ENCODE measurements around the gene GABPB2.

GABPB2 gene

GRCh38 chr1:151143986-151144385 is 73.4 kb downstream of the GABPB2 start:
- H3K4me3 ChIP-seq (ENCODE audit: low read depth, low read length), result no peak overlapping the region
- peaks cover 14% of the 10 kb centered on the region for H3K27me3 ChIP-seq (ENCODE audit: insufficient read depth, low read length)
- H3K79me2 ChIP-seq (ENCODE audit: control insufficient read depth, insufficient read depth, low read length, unreplicated experiment), result no peaks in the 10 kb centered on the region
- H3K4me1 ChIP-seq (ENCODE audit: control insufficient read depth, insufficient read depth, low read length, unreplicated experiment), result peaks cover 8% of the 10 kb centered on the region
- H2AFZ ChIP-seq (ENCODE audit: low read length, unreplicated experiment), result no peak overlapping the region
- H3K36me3 ChIP-seq (ENCODE audit: insufficient read depth, low read length), result no peaks in the 10 kb centered on the region
- no peak overlapping the region for H3K27ac ChIP-seq (ENCODE audit: low read depth, low read length)

GRCh38 chr1:151144474-151145303 is 74.1 kb downstream of the GABPB2 start:
- no peak overlapping the region for H3K27ac ChIP-seq (ENCODE audit: low read depth, low read length)
- H3K27me3 ChIP-seq (ENCODE audit: insufficient read depth, low read length), result peaks cover 14% of the 10 kb centered on the region
- H2AFZ ChIP-seq (ENCODE audit: low read length, unreplicated experiment), result no peak overlapping the region
- no peaks in the 10 kb centered on the region for H3K36me3 ChIP-seq (ENCODE audit: insufficient read depth, low read length)
- peaks cover 8% of the 10 kb centered on the region for H3K4me1 ChIP-seq (ENCODE audit: control insufficient read depth, insufficient read depth, low read length, unreplicated experiment)
- H3K79me2 ChIP-seq (ENCODE audit: control insufficient read depth, insufficient read depth, low read length, unreplicated experiment), result no peaks in the 10 kb centered on the region
- no peak overlapping the region for H3K4me3 ChIP-seq (ENCODE audit: low read depth, low read length)

- Histone ChIP-seq H3K36me3 (ENCODE audit: insufficient read depth, low read length) (no peaks in the 10 kb centered on the region), H3K4me3 (ENCODE audit: low read depth, low read length) (peak overlapping the region; percentile 82), H3K79me2 (ENCODE audit: control insufficient read depth, insufficient read depth, low read length, unreplicated experiment) (no peaks in the 10 kb centered on the region), H3K27me3 (ENCODE audit: insufficient read depth, low read length) (peaks cover 14% of the 10 kb centered on the region), H3K4me1 (ENCODE audit: control insufficient read depth, insufficient read depth, low read length, unreplicated experiment) (peaks cover 8% of the 10 kb centered on the region), H3K27ac (ENCODE audit: low read depth, low read length) (no peak overlapping the region), H2AFZ (ENCODE audit: low read length, unreplicated experiment) (peak overlapping the region; percentile 42)
Measured at GRCh38 chr1:151145304-151146071, 74.9 kb downstream of the GABPB2 start.

- Histone ChIP-seq H2AFZ (ENCODE audit: low read length, unreplicated experiment) (peak overlapping the region; percentile 42), H3K36me3 (ENCODE audit: insufficient read depth, low read length) (no peaks in the 10 kb centered on the region), H3K27me3 (ENCODE audit: insufficient read depth, low read length) (peaks cover 14% of the 10 kb centered on the region), H3K79me2 (ENCODE audit: control insufficient read depth, insufficient read depth, low read length, unreplicated experiment) (no peaks in the 10 kb centered on the region), H3K27ac (ENCODE audit: low read depth, low read length) (no peak overlapping the region), H3K4me3 (ENCODE audit: low read depth, low read length) (peak overlapping the region; percentile 82), H3K4me1 (ENCODE audit: control insufficient read depth, insufficient read depth, low read length, unreplicated experiment) (peaks cover 8% of the 10 kb centered on the region)
Measured at GRCh38 chr1:151146072-151146411, 75.5 kb downstream of the GABPB2 start.

- Histone ChIP-seq H3K27ac (ENCODE audit: low read depth, low read length) (no peak within 1 kb of the TSS), H3K36me3 (ENCODE audit: insufficient read depth, low read length) (no peaks in the 10 kb centered on the region), H3K27me3 (ENCODE audit: insufficient read depth, low read length) (peaks cover 14% of the 10 kb centered on the region), H3K4me3 (ENCODE audit: low read depth, low read length) (peak within 1 kb of the TSS; percentile 82), H3K4me1 (ENCODE audit: control insufficient read depth, insufficient read depth, low read length, unreplicated experiment) (peaks cover 8% of the 10 kb centered on the region), H2AFZ (ENCODE audit: low read length, unreplicated experiment) (peak within 1 kb of the TSS; percentile 65), H3K79me2 (ENCODE audit: control insufficient read depth, insufficient read depth, low read length, unreplicated experiment) (no peaks in the 10 kb centered on the region)
Measured at GRCh38 chr1:151146412-151147131, 76.0 kb downstream of the GABPB2 start, which contains the start of gene SEMA6C. Gene SEMA6C, minus strand, starts transcription at chr1:151146631. Its CDS starts 4,010 bp downstream, at chr1:151142621.

- Histone ChIP-seq H2AFZ (ENCODE audit: low read length, unreplicated experiment) (peak overlapping the region; percentile 65), H3K27ac (ENCODE audit: low read depth, low read length) (no peak overlapping the region), H3K4me1 (ENCODE audit: control insufficient read depth, insufficient read depth, low read length, unreplicated experiment) (peaks cover 8% of the 10 kb centered on the region), H3K4me3 (ENCODE audit: low read depth, low read length) (peak overlapping the region; percentile 82), H3K79me2 (ENCODE audit: control insufficient read depth, insufficient read depth, low read length, unreplicated experiment) (no peaks in the 10 kb centered on the region), H3K27me3 (ENCODE audit: insufficient read depth, low read length) (peaks cover 14% of the 10 kb centered on the region), H3K36me3 (ENCODE audit: insufficient read depth, low read length) (no peaks in the 10 kb centered on the region)
Measured at GRCh38 chr1:151147132-151147503, 76.6 kb downstream of the GABPB2 start.

GRCh38 chr1:151147665-151148064 is 77.1 kb downstream of the GABPB2 start:
- H3K79me2 ChIP-seq (ENCODE audit: control insufficient read depth, insufficient read depth, low read length, unreplicated experiment), result no peaks in the 10 kb centered on the region
- H3K36me3 ChIP-seq (ENCODE audit: insufficient read depth, low read length), result no peaks in the 10 kb centered on the region
- H3K4me1 ChIP-seq (ENCODE audit: control insufficient read depth, insufficient read depth, low read length, unreplicated experiment), result peaks cover 8% of the 10 kb centered on the region
- H3K27ac ChIP-seq (ENCODE audit: low read depth, low read length), result no peak overlapping the region
- no peak overlapping the region for H2AFZ ChIP-seq (ENCODE audit: low read length, unreplicated experiment)
- H3K27me3 ChIP-seq (ENCODE audit: insufficient read depth, low read length), result peaks cover 14% of the 10 kb centered on the region
- H3K4me3 ChIP-seq (ENCODE audit: low read depth, low read length), result no peak overlapping the region

GRCh38 chr1:151156515-151156819 is 85.9 kb downstream of the GABPB2 start, which contains the start of gene TNFAIP8L2:
Gene TNFAIP8L2, plus strand, starts transcription at chr1:151156649. Its CDS starts 2,049 bp downstream, at chr1:151158698.
- H3K4me1 ChIP-seq (ENCODE audit: control insufficient read depth, insufficient read depth, low read length, unreplicated experiment), result no peaks in the 10 kb centered on the region
- no peak within 1 kb of the TSS for H3K27ac ChIP-seq (ENCODE audit: low read depth, low read length)
- no peak within 1 kb of the TSS for H3K4me3 ChIP-seq (ENCODE audit: low read depth, low read length)
- no peaks in the 10 kb centered on the region for H3K79me2 ChIP-seq (ENCODE audit: control insufficient read depth, insufficient read depth, low read length, unreplicated experiment)
- H2AFZ ChIP-seq (ENCODE audit: low read length, unreplicated experiment), result no peak within 1 kb of the TSS
- peaks cover 9% of the 10 kb centered on the region for H3K36me3 ChIP-seq (ENCODE audit: insufficient read depth, low read length)
- H3K27me3 ChIP-seq (ENCODE audit: insufficient read depth, low read length), result no peaks in the 10 kb centered on the region

GRCh38 chr1:151157067-151157531 is 86.5 kb downstream of the GABPB2 start:
- no peak overlapping the region for H2AFZ ChIP-seq (ENCODE audit: low read length, unreplicated experiment)
- peaks cover 9% of the 10 kb centered on the region for H3K36me3 ChIP-seq (ENCODE audit: insufficient read depth, low read length)
- H3K27ac ChIP-seq (ENCODE audit: low read depth, low read length), result no peak overlapping the region
- H3K27me3 ChIP-seq (ENCODE audit: insufficient read depth, low read length), result no peaks in the 10 kb centered on the region
- no peaks in the 10 kb centered on the region for H3K4me1 ChIP-seq (ENCODE audit: control insufficient read depth, insufficient read depth, low read length, unreplicated experiment)
- no peaks in the 10 kb centered on the region for H3K79me2 ChIP-seq (ENCODE audit: control insufficient read depth, insufficient read depth, low read length, unreplicated experiment)
- H3K4me3 ChIP-seq (ENCODE audit: low read depth, low read length), result no peak overlapping the region

- no peak overlapping the region for H3K4me3 ChIP-seq (ENCODE audit: low read depth, low read length)
- no peak overlapping the region for H3K27ac ChIP-seq (ENCODE audit: low read depth, low read length)
Measured at GRCh38 chr1:151158326-151158725, 87.8 kb downstream of the GABPB2 start.

More at GRCh38 chr1:151158326-151158725, 87.8 kb downstream of the GABPB2 start:
- no peak overlapping the region for H2AFZ ChIP-seq (ENCODE audit: low read length, unreplicated experiment)
- H3K79me2 ChIP-seq (ENCODE audit: control insufficient read depth, insufficient read depth, low read length, unreplicated experiment), result no peaks in the 10 kb centered on the region
- H3K27me3 ChIP-seq (ENCODE audit: insufficient read depth, low read length), result no peaks in the 10 kb centered on the region
- H3K36me3 ChIP-seq (ENCODE audit: insufficient read depth, low read length), result peaks cover 9% of the 10 kb centered on the region
- H3K4me1 ChIP-seq (ENCODE audit: control insufficient read depth, insufficient read depth, low read length, unreplicated experiment), result no peaks in the 10 kb centered on the region
